AG09319 (cell line): ENCODE results near the gene JOSD2.

Experiments
- DNase-seq: peaks from one replicate; pipeline ENCODE4 v3.0.0-alpha.2; 2010; ENCODE audit warnings: low read depth; ENCODE audit errors: extremely low read depth
- CTCF ChIP-seq: IDR thresholded peaks from 2 replicates; pipeline ENCODE4 v1.5.1; 2011; ENCODE audit warnings: low read depth, mild to moderate bottlenecking, inconsistent platforms, low read length, moderate library complexity

JOSD2 gene

GRCh38 chr19:50555450-50556281 lies 44.7 kb upstream of the JOSD2 start:
- no peak for DNase-seq
- TF ChIP-seq CTCF = no peak

- TF ChIP-seq CTCF = no peak
- no peak for DNase-seq
Observed at GRCh38 chr19:50555033-50555432, 44.0 kb upstream of the JOSD2 start.

- no peak for TF ChIP-seq CTCF
- no peak for DNase-seq
Observed at GRCh38 chr19:50554212-50554611, 43.2 kb upstream of the JOSD2 start.

- no peak for DNase-seq
- TF ChIP-seq CTCF = no peak
Observed at GRCh38 chr19:50553134-50553703, 42.2 kb upstream of the JOSD2 start.

GRCh38 chr19:50552540-50552939 lies 41.5 kb upstream of the JOSD2 start:
- no peak for DNase-seq
- TF ChIP-seq CTCF = no peak

GRCh38 chr19:50551715-50552187 lies 40.8 kb upstream of the JOSD2 start:
- no peak for DNase-seq
- TF ChIP-seq CTCF = no peak

GRCh38 chr19:50551034-50551714 lies 40.2 kb upstream of the JOSD2 start:
- TF ChIP-seq CTCF = no peak
- no peak for DNase-seq
